ENCODE data around the gene RALGDS.

DNA sequence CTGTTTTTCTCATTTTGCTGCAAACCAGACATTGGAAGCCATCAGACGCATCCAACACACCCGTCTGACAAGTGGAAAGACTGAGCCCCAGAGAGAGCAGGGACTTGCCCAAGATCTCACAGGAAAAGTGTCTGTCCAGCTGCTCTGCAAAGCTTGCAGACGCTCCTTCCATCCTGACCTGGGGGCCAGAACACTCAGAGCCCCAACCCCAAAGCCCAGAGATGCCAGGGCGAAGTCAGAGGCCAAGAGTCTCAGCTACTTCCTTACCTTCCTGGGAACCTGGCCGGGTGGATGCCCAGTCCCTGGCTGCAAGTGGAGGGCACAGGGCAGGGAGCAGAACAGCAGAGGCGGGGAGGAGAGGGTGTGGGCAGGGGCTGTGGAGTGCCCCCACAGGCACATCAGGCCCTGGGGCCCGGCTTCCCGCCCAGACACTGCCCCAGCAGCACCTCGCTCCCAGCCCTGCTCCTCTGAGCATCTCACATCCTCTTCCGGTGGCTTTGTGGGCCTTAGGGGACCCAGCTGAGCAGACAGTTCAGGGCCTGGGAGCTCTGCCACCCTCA lies 9.7 kb upstream of the RALGDS start:
- TF ChIP-seq, protein P1, sequence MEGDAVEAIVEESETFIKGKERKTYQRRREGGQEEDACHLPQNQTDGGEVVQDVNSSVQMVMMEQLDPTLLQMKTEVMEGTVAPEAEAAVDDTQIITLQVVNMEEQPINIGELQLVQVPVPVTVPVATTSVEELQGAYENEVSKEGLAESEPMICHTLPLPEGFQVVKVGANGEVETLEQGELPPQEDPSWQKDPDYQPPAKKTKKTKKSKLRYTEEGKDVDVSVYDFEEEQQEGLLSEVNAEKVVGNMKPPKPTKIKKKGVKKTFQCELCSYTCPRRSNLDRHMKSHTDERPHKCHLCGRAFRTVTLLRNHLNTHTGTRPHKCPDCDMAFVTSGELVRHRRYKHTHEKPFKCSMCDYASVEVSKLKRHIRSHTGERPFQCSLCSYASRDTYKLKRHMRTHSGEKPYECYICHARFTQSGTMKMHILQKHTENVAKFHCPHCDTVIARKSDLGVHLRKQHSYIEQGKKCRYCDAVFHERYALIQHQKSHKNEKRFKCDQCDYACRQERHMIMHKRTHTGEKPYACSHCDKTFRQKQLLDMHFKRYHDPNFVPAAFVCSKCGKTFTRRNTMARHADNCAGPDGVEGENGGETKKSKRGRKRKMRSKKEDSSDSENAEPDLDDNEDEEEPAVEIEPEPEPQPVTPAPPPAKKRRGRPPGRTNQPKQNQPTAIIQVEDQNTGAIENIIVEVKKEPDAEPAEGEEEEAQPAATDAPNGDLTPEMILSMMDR (IDR thresholded peaks at IDR 0.05 in 4 of 5, conservative IDR thresholded peaks at IDR 0.05 in 1 of 5), result no peak
- TF ChIP-seq POLR2A (IDR thresholded peaks at IDR 0.05), result no peak

Data from gastrocnemius medialis (tissue), 4 donors.